CD4-positive, alpha-beta T cell (primary cell): ENCODE results near the gene PRICKLE2. TPM values are rescaled to one million over a fixed set of nuclear protein-coding genes. Genes with fewer than 3 reads are reported as not detected.

Experiments used
- ATAC-seq: fragments of 200-7000 bp; cut with Tn5 transposase; one replicate; pipeline ENCODE4 v1.10.0; 2022; ENCODE audit warnings: mild to moderate bottlenecking; ENCODE audit not compliant: poor library complexity
- CTCF ChIA-PET: fragments of 350-600 bp; sonication (Branson Sonifier 250); formaldehyde crosslinking; loops from one replicate; lab custom pipeline; 2021; ENCODE audit warnings: antibody characterized with exemption, inconsistent platforms; lab: Charles Lee
- POLR2A ChIA-PET: fragments of 350-600 bp; sonication (Branson Sonifier 250); formaldehyde crosslinking; loops from one replicate; lab custom pipeline; 2021; ENCODE audit warnings: antibody characterized with exemption, inconsistent platforms; lab: Charles Lee
- DNase-seq, 14 experiments: peaks; one replicate each; pipeline ENCODE4 v3.0.0-alpha.2; 2013 to 2020; ENCODE audit warnings: mixed read lengths in 2 of 14
- H3K27ac ChIP-seq, 2 donors: one replicate each; pipeline versions ENCODE4 v1.5.1 to v1.7.0; 2013; ENCODE audit warnings: low read length in 2 of 2, low read depth in 1 of 2, mild to moderate bottlenecking in 1 of 2
- H3K27me3 ChIP-seq, 2 experiments: 1 replicate in 1 of 2; 2 replicates in 1 of 2; pipeline versions ENCODE4 v1.6.1 to v1.7.0; 2013; ENCODE audit warnings: low read length in 2 of 2, control low read depth in 1 of 2, mild to moderate bottlenecking in 1 of 2, moderate library complexity in 1 of 2; ENCODE audit not compliant: insufficient read depth in 2 of 2, control insufficient read depth in 1 of 2
- H3K36me3 ChIP-seq: one replicate; pipeline ENCODE4 v1.6.1; 2013; ENCODE audit warnings: low read length, control low read depth; ENCODE audit not compliant: insufficient read depth
- H3K4me1 ChIP-seq: one replicate; pipeline ENCODE4 v1.6.1; 2013; ENCODE audit warnings: low read length, control low read depth; ENCODE audit not compliant: insufficient read depth
- H3K4me3 ChIP-seq: one replicate; pipeline ENCODE4 v1.5.1; 2013; ENCODE audit warnings: mild to moderate bottlenecking, low read length, moderate library complexity
- H3K9me3 ChIP-seq, 2 experiments: 1 replicate in 1 of 2; 2 replicates in 1 of 2; pipeline versions ENCODE4 v1.6.1 to v1.7.0; 2013; ENCODE audit warnings: low read length in 2 of 2, mild to moderate bottlenecking in 2 of 2, control low read depth in 1 of 2, moderate library complexity in 1 of 2; ENCODE audit not compliant: control insufficient read depth in 1 of 2, insufficient read depth in 1 of 2
- H3K27ac Mint-ChIP-seq: one replicate; pipeline ENCODE4 v1.8.0; 2020; ENCODE audit warnings: mixed read lengths
- H3K27me3 Mint-ChIP-seq: one replicate; pipeline ENCODE4 v1.8.0; 2021; ENCODE audit warnings: mixed read lengths
- H3K36me3 Mint-ChIP-seq: one replicate; pipeline ENCODE4 v1.8.0; 2021; ENCODE audit warnings: low read depth, mixed read lengths
- H3K4me1 Mint-ChIP-seq: one replicate; pipeline ENCODE4 v1.8.0; 2021; ENCODE audit warnings: low read depth, mixed read lengths
- H3K4me3 Mint-ChIP-seq: one replicate; pipeline ENCODE4 v1.8.0; 2020; ENCODE audit warnings: mild to moderate bottlenecking, mixed read lengths
- H3K9me3 Mint-ChIP-seq: one replicate; pipeline ENCODE4 v1.8.0; 2020; ENCODE audit warnings: mixed read lengths
- CTCF ChIP-seq: fragments of 200-600 bp; IDR thresholded peaks from one replicate; pipeline ENCODE4 v1.8.0; 2022; ENCODE audit warnings: antibody characterized with exemption, mild to moderate bottlenecking
- intact Hi-C, 2 experiments: fragments of 100-400 bp; cut with DNase I in 1 of 2; cut with micrococcal nuclease in 1 of 2; formaldehyde crosslinking; loops; one replicate each; pipeline versions ENCODE4 v1.15.1 to v1.9.0; 2023 to 2025; cut with DNase I, micrococcal nuclease
- total RNA-seq, 174 experiments: library from RNA in 2 of 174; stranded (reverse) in 2 of 174; gene quantifications; one replicate each; pipeline ENCODE4 v1.2.3 and lab custom pipeline; 2021 to 2026

Gene PRICKLE2
- total RNA-seq, 2 experiments from 2014 or later: not detected

- no peaks in the 10 kb centered on the region for H3K9me3 ChIP-seq
Observed at GRCh38 chr3:64080616-64081234, 144.5 kb downstream of the PRICKLE2 start.

GRCh38 chr3:64079369-64080150 is 145.7 kb downstream of the PRICKLE2 start:
- Histone ChIP-seq H3K4me3 (no peak overlapping the region), H3K9me3 (no peaks in the 10 kb centered on the region), H3K4me1 (no peaks in the 10 kb centered on the region), H3K27me3 (peaks cover 0 to 6% of the 10 kb centered on the region in 2 experiments), H3K36me3 (no peaks in the 10 kb centered on the region), H3K27ac (no peak overlapping the region)
- DNase-seq: no peak
- Mint-ChIP-seq H3K36me3 (no peaks in the 10 kb centered on the region), H3K27me3 (peaks cover 35% of the 10 kb centered on the region), H3K27ac (no peak overlapping the region), H3K4me3 (no peak overlapping the region), H3K9me3 (peaks cover 2% of the 10 kb centered on the region), H3K4me1 (no peaks in the 10 kb centered on the region)
- ATAC-seq: no peak
- CTCF ChIA-PET: no interaction called here
- intact Hi-C loops: no loop called here
- POLR2A ChIA-PET: no interaction called here
- no peak for TF ChIP-seq CTCF

More at GRCh38 chr3:64080616-64081234, 144.5 kb downstream of the PRICKLE2 start:
- Histone ChIP-seq H3K4me3 (no peak overlapping the region), H3K27me3 (peaks cover 0 to 6% of the 10 kb centered on the region in 2 experiments), H3K4me1 (no peaks in the 10 kb centered on the region), H3K36me3 (no peaks in the 10 kb centered on the region), H3K27ac (no peak overlapping the region)
- H3K4me3 Mint-ChIP-seq: no peak overlapping the region
- no peaks in the 10 kb centered on the region for H3K36me3 Mint-ChIP-seq
- ChIA-PET POLR2A (no interaction called here), CTCF (no interaction called here)
- H3K27me3 Mint-ChIP-seq: peaks cover 26% of the 10 kb centered on the region
- H3K27ac Mint-ChIP-seq: no peak overlapping the region
- ATAC-seq (no peak), DNase-seq (no peak)
- no peaks in the 10 kb centered on the region for H3K4me1 Mint-ChIP-seq
- no peak for TF ChIP-seq CTCF
- peaks cover 2% of the 10 kb centered on the region for H3K9me3 Mint-ChIP-seq
- intact Hi-C loops: no loop called here

GRCh38 chr3:64078966-64079365 is 146.3 kb downstream of the PRICKLE2 start:
- Histone ChIP-seq H3K9me3 (no peaks in the 10 kb centered on the region), H3K36me3 (no peaks in the 10 kb centered on the region), H3K4me3 (no peak overlapping the region), H3K27ac (no peak overlapping the region), H3K4me1 (no peaks in the 10 kb centered on the region), H3K27me3 (peaks cover 0 to 6% of the 10 kb centered on the region in 2 experiments)
- ChIA-PET POLR2A (no interaction called here), CTCF (no interaction called here)
- intact Hi-C loops: no loop called here
- H3K9me3 Mint-ChIP-seq: peaks cover 2% of the 10 kb centered on the region
- no peak for TF ChIP-seq CTCF
- no peak overlapping the region for H3K27ac Mint-ChIP-seq
- ATAC-seq (no peak), DNase-seq (no peak)
- H3K4me3 Mint-ChIP-seq: no peak overlapping the region
- no peaks in the 10 kb centered on the region for H3K4me1 Mint-ChIP-seq
- no peaks in the 10 kb centered on the region for H3K36me3 Mint-ChIP-seq
- peaks cover 41% of the 10 kb centered on the region for H3K27me3 Mint-ChIP-seq
